GM21723 (cell line): ENCODE results near the gene KIF23.

Experiments used
- ATAC-seq: cut with Tn5 transposase; IDR thresholded peaks from one replicate; pipeline ENCODE4 v1.9.1; 2021; ENCODE audit warnings: mild to moderate bottlenecking, moderate library complexity; ENCODE audit not compliant: unreplicated experiment

KIF23 gene

DNA sequence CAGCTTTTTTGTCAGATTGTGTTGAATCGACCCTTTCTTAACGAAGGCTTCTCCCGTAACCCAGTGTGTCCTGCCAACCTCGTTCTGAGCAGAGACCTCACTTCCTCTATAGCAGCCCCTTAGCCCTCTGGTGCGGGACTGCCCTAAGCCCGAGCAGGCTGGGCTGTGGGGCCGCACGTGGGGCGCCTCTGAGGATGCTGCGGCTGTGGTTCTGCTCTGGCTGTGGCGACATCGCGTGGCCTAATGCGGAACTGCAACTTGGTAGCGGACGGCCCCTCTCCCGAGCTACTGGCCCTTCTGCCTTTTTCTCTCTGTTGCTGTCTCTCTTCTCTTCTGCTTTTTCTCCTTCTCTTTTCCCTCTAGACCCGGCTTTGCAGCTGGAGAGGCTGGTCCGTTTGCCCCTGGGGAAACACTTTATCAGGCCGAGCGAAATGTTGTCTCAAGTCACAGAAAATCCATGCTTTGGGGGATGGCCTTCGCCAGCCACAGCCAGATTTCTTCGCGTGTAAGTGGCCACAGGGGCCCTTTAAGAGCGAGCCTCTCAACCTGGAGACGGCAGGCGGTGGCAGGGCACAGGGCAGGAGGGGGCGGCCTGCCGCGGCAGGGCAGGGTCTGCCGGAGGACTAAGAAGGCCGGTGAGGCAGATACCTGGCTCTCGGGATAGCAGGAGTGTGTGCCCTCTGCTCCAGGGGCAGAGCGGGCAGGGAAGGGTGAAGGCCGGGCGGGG lies 19.4 kb upstream of the KIF23 start:
- no peak for ATAC-seq

DNA sequence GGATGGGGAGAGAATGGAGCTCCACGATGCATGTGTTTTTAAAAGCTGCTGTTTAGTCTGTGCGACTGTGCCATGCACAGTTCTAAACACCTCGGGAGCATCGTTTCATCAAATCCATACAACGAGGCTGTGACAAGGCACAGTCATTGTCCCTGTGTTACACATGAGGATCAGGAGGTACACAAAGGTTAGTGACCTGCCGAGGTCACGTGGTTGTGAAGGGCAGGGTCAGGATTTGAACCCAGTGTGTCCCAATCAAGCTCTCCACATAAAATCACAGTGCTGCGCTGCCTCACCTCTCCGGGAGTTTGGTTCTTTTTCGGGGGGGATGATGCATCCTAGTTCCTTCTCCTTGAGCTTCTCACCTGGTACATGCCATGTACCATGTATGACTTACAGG lies 18.7 kb upstream of the KIF23 start:
- ATAC-seq, result no peak

DNA sequence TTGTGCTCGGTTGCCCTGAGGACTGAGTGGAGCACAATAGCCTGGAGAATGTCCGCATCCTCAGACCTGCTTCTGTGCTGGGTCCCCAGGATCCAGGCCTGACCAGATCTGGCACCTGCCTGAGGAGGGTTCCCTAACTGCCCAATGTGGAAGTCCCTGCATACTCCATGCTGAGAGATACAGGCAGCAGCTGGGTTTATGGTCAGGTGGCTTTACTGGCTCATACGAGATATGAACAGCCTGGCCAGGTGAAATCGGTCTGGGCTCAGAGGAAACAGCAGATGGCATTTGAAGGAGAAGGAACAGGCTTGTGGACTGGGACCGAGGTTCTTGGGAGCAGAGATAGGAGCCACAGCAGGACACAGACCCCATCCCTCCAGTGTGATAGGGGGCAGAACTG lies 18.2 kb upstream of the KIF23 start:
- ATAC-seq, result no peak

DNA sequence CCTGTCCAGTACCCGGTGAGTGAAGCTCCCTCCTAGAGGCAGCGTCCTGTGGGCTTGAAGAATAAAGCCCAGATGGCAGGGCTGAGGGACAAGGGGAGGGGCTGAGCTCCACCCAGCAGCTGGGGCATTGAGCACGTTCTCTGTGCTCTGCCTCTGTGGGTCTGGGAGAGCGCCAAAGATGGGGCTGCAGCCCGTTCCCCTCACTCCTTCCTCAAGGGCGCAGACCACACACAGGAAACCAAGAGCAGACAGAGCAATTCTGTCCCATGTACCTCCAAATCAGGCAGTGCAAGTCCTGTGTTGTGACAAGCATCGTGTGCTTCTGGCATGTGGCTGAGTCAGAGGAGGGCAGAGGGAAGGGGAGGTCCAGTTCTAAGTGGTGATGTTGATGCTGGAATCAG lies 15.7 kb upstream of the KIF23 start:
- ATAC-seq, result no peak

DNA sequence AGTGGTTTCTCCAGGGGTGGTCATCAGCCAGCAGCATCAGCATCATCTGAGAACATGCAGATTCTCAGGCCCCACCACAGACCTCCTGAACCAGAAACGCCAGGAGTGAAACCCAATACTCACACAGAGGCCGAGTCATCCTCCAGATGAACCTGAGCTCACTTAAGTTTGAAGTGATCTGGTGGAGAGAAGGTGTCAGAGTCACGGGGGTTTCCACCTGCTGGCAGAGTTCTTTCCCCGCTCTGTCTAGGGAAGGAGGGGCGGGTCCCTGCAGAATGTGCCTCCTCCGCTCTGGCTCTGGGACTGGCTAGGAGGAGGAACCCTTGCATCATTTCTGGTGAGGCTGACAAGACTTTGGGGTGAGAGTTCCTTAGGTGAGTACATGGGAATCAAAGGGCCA lies 13.3 kb upstream of the KIF23 start:
- no peak for ATAC-seq

DNA sequence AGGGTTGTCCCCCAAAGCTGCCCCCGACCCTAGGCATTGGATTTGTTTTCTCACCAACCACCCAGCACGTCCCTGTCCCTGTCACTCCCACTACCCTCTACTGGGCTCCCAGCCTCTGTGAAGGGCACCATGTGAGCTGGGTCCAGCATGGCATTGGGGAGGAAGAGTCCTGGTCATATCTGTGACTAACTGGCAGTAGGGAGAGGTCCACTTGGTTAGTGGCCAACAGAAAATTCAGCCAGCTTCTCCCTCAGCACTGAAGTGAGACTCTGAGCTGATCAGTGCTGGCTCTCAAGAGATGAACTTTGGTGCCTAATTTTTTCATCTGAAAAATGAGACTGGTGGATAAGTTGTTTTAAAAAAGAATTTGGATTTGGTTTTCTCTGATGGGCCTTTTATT lies 11.3 kb upstream of the KIF23 start:
- no peak for ATAC-seq

DNA sequence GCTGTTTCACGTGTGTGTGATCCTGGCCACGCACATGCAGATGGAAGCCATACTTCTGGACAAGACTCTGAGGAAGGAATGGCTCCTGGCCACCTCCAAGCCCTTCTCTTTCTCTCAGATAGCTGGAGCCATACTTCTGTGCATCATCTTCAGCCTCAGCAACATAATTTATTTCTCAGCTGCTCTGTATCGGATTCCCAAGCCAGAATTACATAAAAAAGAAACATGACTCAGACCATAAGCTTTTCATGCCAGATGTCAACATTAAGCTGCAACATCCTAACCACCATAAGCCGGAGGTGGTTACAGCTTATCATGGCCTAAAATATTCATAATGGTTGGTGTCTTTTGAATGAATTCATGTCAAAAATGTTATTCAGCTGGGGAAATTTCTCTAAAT lies 10.6 kb upstream of the KIF23 start:
- no peak for ATAC-seq

DNA sequence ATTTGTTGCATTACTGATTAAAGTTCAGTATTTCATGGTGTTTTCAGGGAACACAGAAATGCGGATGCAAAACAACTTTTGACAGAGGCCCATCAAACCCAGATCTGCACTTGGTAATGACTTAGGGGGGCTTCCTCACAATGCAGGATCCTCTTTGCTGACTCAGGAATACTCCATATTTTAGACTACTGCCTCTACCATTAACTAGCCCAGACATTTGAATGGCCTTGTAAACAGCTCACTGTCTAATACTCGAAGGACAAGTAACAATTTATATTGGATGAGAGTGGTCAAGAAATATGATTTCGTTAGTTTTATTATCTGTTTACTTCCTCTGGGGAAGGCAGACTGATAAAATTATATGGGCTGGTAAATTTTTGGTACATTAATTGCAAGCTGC lies 9.0 kb upstream of the KIF23 start:
- ATAC-seq, result no peak

DNA sequence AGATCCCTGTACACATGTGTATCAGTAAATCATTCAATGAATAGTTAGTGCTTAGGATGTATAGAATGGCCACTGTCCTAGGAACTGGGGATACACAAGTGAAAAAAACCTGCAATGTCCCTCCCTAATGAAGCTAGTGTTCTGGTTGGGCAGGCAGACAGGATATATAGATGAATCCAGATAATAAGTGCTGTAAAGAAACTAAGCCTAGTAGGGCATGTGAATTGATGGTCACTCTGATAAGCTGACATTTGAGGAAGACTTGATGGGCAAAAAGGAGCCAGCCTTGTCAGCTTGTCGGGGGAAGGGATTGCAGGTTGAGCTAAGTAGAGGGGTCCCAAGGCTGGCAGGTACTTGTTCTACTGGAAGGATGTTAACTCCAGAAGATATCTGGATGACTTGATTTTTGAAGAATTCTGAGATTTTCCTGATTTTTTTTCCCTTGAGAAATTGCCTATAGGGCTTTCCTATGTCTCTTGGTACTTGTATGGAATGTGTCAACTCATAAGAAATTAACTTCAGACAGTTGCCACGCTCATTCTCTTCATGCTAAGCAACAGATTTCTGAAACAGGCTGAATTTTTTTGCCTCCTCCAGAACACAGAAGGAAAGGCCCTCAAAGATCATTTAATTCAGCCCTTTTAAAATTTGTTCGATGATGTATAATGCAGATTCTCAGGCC lies 6.3 kb upstream of the KIF23 start:
- no peak for ATAC-seq

DNA sequence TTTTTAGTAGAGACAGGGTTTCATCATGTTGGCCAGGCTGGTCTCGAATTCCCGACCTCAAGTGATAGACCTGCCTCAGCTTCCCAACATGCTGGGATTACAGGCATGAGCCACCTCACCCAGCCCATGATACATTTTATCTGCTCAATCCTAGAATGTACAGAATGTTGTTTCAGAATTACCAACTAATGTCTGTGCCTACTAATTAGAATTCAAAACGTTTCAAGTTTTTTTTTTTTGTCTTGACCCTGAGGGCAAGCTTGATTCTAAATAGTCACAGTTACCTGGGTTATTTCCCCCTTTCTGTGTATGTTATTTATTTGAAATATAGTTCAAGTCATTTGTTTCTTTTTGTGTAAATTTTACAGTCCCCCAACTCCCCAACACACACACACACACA lies 5.3 kb upstream of the KIF23 start:
- no peak for ATAC-seq

DNA sequence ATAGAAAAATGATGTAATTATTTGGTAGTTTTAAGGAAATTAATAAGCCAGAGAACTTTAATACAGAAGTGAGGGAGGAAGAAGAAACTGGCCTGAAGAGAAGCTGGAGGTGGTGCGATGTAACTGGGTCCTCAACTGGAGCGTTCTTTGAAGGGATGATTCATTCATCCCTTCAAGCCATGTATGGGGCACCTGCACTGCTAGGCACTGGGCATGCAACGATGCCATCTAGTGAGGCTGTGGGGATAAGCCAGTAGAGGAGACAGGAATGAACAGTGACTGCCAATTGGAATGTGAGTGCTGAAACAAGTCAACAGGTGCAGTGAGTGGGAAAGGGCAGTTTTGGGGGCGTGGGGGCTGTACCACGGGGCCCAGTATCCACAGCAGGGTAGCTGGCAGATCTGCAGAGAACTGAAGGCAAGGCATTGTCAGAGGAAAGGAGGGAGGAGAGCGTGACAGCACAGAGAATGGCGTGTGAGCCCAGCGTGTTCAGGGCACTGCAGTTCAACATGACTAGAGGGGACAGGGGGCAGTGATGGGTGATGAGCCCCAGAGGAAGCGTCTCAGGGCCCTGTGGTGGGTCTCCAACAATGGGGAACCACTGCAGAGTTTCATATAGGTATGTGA lies 3.8 kb upstream of the KIF23 start:
- no peak for ATAC-seq

DNA sequence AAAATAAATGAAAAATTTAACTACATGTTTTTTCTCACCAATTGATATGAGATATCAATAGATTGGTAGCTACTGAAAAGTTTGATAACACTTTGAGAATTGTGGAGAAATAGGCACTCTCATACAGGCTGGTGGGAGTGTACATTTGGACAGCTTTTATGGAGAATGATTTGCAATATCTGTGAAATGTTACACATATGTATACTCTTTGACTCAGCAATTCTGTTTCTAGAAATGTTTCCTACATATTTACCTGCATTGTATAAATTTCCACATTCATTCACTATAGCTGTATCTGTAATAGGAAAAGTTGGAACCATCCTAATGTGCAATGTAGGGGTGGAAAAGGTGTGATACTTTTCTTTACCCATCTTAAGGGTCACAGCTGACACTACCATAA lies 1.9 kb upstream of the KIF23 start:
- ATAC-seq, result no peak

DNA sequence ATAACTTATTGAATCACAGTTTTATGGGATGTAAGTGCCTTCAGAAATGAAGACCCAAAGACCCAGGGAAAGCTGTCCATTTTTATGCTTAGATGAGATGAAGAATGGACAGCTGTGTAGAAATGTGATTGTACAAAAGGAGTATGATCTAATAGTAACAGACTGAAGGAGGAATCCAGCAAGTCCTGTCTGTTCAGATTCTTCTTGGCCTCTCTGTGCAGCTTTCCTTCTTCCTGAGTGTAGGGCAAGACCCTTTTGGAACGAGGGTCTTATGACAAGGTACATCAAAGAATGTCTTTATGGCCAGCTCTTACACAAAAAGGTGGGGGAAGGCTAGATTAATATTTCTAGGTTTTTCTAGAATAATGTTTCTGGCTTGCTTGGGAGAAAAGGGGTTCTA lies 1.4 kb upstream of the KIF23 start:
- ATAC-seq, result no peak

DNA sequence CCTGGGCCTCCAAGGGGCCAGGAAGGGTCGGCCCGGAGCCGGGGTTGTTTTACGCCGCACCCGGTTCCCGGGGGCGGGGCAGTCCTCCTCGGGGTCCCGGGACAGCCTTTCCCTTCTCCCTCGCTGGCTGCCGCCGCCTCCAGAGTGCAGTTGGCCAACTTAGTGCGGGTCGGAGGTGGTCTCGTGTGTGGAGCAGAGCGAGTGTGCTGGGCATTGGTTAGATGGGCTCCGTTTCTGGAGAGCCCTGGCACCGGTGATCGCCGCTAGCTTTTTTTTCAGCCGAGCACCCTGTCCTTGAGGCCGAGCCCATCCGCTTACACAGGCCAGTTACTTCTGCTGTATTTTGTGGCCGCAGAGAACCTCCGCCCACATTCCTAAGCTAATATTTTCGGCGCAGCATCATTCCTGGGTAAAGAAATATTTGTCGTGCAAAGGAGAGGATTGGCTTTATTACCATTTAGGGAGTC lies 585 bp downstream of the KIF23 start:
- ATAC-seq, result peak; percentile 29

DNA sequence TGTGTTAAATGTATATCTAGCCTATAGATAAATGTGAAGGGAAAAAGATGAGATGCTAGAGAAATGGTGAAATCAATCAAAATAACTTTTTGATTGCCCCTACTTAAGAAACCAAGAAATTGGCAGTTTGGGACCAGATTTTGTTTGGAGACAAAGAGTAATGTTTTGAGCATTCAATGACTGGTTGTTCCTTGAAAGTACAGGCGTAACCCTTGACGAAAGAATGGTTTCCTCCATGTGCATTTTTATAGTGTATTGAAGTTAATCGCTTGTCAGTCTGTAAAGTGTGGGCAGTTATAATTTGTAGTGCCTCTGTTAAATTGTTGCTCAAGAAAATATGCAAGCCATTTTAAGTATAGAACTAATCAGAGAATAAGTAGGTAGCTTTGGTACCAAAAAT lies 1.2 kb downstream of the KIF23 start:
- no peak for ATAC-seq

DNA sequence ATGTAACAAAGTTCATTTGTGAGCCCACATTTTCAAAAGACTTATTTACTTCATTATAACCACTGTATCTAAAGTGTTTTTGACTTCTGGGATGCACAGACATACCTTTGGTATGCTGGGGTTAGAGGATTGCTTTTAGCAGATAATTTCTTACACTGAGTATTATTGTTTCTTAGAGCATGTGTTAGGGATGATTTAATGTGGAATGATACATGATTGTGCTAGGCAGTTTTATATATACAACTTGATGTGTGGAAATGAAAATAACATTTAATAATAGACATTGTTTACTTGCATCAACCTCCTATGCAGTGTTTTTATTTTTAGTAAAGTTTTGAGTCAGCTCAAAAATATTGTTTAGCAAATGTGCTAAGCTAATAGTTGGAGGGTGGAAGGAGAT lies 3.4 kb downstream of the KIF23 start:
- ATAC-seq, result no peak

DNA sequence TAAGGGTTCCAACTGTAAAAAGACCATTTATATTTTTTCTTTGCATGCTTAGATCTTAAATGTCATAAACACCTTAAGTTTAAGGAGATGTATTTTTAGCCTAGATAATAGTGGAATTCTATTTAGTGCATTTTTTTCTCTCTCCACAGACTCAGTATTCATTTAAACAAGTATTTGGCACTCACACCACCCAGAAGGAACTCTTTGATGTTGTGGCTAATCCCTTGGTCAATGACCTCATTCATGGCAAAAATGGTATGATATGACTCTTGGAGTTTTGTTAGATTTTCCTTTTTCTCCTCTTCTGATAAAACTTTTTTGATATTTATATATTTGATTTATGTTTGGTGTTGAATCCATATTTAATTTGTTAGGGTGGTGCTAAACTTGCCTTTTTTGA lies 7.3 kb downstream of the KIF23 start:
- ATAC-seq, result no peak

DNA sequence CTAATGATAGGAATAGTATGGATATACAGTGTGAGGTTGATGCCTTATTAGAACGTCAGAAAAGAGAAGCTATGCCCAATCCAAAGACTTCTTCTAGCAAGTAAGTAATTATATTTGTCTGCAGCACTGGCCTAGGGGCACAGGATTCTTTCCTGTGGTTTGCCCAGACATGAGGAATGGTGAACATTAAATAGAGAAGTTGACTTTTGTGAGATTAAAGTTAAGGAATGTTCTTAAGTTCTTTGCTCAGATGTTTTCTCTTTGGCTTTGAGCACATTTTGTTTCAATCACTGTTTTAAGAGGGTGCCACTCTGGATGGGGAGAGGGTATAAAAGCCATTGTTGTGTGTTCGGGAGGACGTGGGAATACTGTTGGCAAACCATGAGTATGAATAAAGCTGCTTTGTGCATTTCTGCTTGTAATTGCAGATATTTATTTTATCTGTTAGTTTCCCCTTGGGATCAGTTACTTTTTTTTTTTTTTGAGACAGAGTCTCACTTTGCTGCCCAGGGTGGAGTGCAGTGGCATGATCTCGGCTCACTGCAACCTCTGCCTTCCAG lies 8.3 kb downstream of the KIF23 start:
- ATAC-seq, result no peak

DNA sequence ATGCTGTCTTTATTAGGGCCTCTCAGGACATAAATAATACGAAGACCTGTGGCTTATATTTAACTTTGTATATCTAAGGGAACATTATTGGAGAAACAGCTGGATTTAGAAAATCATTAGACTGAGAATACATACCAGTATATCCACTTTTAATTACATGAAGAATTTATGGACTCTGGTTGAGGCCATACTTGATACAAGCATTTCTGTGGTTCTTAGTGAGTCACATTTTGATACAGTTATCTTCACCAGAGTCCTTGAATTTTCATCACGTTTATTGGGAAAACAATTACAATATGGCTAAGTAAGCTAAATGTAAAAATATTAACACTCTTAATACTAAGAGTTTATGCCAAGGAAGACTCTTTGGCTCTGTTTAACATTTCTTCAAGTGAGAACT lies 9.9 kb downstream of the KIF23 start:
- no peak for ATAC-seq

DNA sequence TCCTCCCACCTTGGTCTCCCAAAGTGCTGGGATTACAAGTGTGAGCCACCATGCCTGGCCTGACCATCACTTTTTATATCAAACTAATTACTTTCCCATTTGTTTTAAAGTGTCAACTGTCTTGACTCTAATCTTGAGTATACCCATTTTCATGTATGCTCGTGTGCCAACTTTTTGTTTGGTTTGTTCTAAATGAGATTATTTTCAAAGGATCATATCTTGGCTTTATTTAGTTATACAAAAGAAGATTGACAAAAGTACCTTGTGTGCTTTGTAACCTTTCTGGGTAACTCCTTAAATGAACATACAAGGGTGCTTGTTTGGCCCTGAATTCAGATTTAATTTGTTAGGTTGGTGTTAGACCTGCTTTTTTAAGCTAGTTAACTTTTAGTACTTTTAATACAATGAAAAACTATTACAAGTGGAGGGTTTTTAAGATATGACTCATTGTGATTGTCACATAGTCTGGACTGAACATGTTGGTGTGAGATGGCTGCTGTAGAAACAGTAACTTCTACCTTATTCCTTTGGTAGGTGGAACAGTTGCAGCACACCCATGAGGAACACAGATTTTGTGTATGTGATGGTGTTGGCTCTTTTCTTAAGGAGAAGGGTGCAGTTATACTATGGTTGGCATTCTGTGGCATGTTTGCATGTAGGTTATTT lies 10.7 kb downstream of the KIF23 start:
- no peak for ATAC-seq

DNA sequence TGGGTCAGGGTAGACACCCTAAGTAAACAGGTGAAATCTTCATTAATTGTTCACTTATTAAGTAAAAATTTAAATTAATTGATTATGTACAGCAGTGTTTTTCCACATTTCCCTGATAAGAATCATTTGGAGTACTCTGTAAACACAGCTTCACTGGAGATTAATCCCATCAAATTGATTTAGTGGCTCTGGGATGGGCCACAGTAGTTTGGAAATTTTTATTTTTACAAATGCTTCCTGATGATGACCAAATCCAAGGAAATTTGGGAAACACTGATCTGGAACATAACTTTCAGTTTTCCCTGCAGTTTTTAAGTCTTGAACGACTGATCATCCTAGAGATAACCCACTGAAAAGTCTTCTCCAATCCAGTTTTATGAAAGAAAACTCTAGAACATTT lies 19.7 kb downstream of the KIF23 start:
- ATAC-seq, result no peak
